ENCODE results near the gene HMGCL.

- TF ChIP-seq CTCF (IDR thresholded peaks at IDR 0.05) (no peak), POLR2A (IDR thresholded peaks at IDR 0.05) (no peak)
These were observed 39.7 kb upstream of the HMGCL start for GRCh38 chr1:23864801-23865542.
